Kidney (tissue), 14 donors: Measurements from ENCODE around the gene UBXN10. TPM values are rescaled to one million over a fixed set of nuclear protein-coding genes. Genes with fewer than 3 reads are reported as not detected.
"Not testable (repeated sequence)": the region's sequence is repeated elsewhere in the genome, so short reads cannot be mapped to it uniquely, and the experiment has no call there.

Experiments
- DNase-seq, 5 donors: peaks; one replicate each; pipeline ENCODE4 v3.0.0-alpha.2; 2013 to 2020
- FAIRE-seq: peaks from 2 replicates; lab custom pipeline; 2012; peaks lifted over from hg19 to GRCh38; lab: Jason Lieb, UNC
- H3K27ac ChIP-seq, 2 donors: one replicate each; pipeline ENCODE4 v1.7.0; 2013; ENCODE audit warnings: low read depth in 2 of 2, low read length in 2 of 2, inconsistent platforms in 1 of 2
- H3K27me3 ChIP-seq: one replicate; pipeline ENCODE4 v1.7.1; 2013; ENCODE audit warnings: low read length, inconsistent platforms; ENCODE audit not compliant: control insufficient read depth, insufficient read depth
- H3K36me3 ChIP-seq, 3 donors: one replicate each; pipeline versions ENCODE4 v1.7.0 to v1.7.1; 2013; ENCODE audit warnings: low read length in 3 of 3, control low read depth in 1 of 3, inconsistent platforms in 1 of 3; ENCODE audit not compliant: insufficient read depth in 3 of 3, control insufficient read depth in 2 of 3
- H3K4me1 ChIP-seq, 3 donors: one replicate each; pipeline versions ENCODE4 v1.7.0 to v1.7.1; 2013; ENCODE audit warnings: low read length in 3 of 3, inconsistent platforms in 1 of 3, low read depth in 1 of 3; ENCODE audit not compliant: control insufficient read depth in 2 of 3, insufficient read depth in 2 of 3
- H3K4me3 ChIP-seq, 3 donors: one replicate each; pipeline versions ENCODE4 v1.7.0 to v1.8.1; 2013; ENCODE audit warnings: low read length in 3 of 3, control low read depth in 1 of 3, inconsistent platforms in 1 of 3
- H3K9ac ChIP-seq, 3 donors: one replicate each; pipeline versions ENCODE4 v1.7.0 to v1.7.1; 2013; ENCODE audit warnings: low read length in 3 of 3, control low read depth in 1 of 3, inconsistent platforms in 1 of 3
- H3K9me3 ChIP-seq, 3 donors: one replicate each; pipeline versions ENCODE4 v1.7.0 to v1.7.1; 2013; ENCODE audit warnings: low read length in 3 of 3, control low read depth in 1 of 3, inconsistent platforms in 1 of 3; ENCODE audit not compliant: control insufficient read depth in 2 of 3, insufficient read depth in 1 of 3
- CTCF ChIP-seq: IDR thresholded peaks from 3 replicates; pipeline ENCODE4 v1.5.1; 2012; ENCODE audit warnings: mild to moderate bottlenecking, moderate library complexity, borderline replicate concordance; ENCODE audit not compliant: insufficient read depth; ENCODE audit errors: extremely low read depth
- intact Hi-C: fragments of 100-400 bp; cut with DNase I; formaldehyde crosslinking; loops from one replicate; pipeline ENCODE4 v1.11.1; 2022
- polyA plus RNA-seq: library from polyadenylated mRNA; stranded (reverse); fragments of 350-450 nt; fragmentation: Illumina TruSeq; extraction: RNeasy Lipid Tissue Mini Kit (QIAGEN cat#74804); gene quantifications from one replicate; pipeline ENCODE4 v1.2.3, GENCODE V29; 2014; ENCODE audit warnings: low read depth, low replicate concordance; ENCODE audit not compliant: insufficient read depth
- total RNA-seq: library from RNA; stranded (reverse); fragmentation: NEBNext Ultra II Directional; extraction: Animal tissue kit (Norgen Biotek cat#: 25700); gene quantifications from one replicate; pipeline ENCODE4 v1.2.1, GENCODE V29; 2021
- donor health status: control.
- donor health status: control.
- donor health status: control.
- donor health status: control.
- donor health status: control.
- donor health status: DM: yes; HTN: yes; CAD: no.
- donor health status: Normal renal cell carcinoma (clear cell type).

UBXN10 gene
- total and polyA plus RNA-seq, 2 donors from 2014 or later, result 2.3 to 12.6 TPM

- no peak for DNase-seq
- H3K9me3 ChIP-seq, result no peaks in the 10 kb centered on the region
- H3K9ac ChIP-seq, result no peak overlapping the region
- FAIRE-seq, result no peak
- peaks cover 0 to 4% (median 3%) of the 10 kb centered on the region in 3 donors for H3K4me1 ChIP-seq
- H3K27ac ChIP-seq, result no peak overlapping the region
- H3K36me3 ChIP-seq, result no peaks in the 10 kb centered on the region
- no peak overlapping the region for H3K4me3 ChIP-seq
- TF ChIP-seq CTCF, result no peak
- intact Hi-C loops, result no loop called here
- no peaks in the 10 kb centered on the region for H3K27me3 ChIP-seq
These were observed 42.5 kb downstream of the UBXN10 start for GRCh38 chr1:20228314-20228825.

GRCh38 chr1:20229171-20229570 lies 43.3 kb downstream of the UBXN10 start:
- no peaks in the 10 kb centered on the region for H3K36me3 ChIP-seq
- H3K27me3 ChIP-seq, result no peaks in the 10 kb centered on the region
- TF ChIP-seq CTCF, result no peak
- H3K9ac ChIP-seq, result no peak overlapping the region
- H3K4me1 ChIP-seq, result peaks cover 0 to 4% (median 3%) of the 10 kb centered on the region in 3 donors
- intact Hi-C loops, result no loop called here
- no peaks in the 10 kb centered on the region for H3K9me3 ChIP-seq
- DNase-seq (no peak), FAIRE-seq (no peak)
- no peak overlapping the region for H3K4me3 ChIP-seq
- H3K27ac ChIP-seq, result no peak overlapping the region

- intact Hi-C loops, FAIRE-seq: not testable (repeated sequence)
- DNase-seq, result peak in 2 of 5 donors; percentile 57 to 68
These were observed 46.7 kb downstream of the UBXN10 start for GRCh38 chr1:20232564-20232963.

GRCh38 chr1:20233394-20233793 lies 47.5 kb downstream of the UBXN10 start:
- no peak for FAIRE-seq
- intact Hi-C loops, result no loop called here
- H3K36me3 ChIP-seq, result no peaks in the 10 kb centered on the region
- no peak overlapping the region for H3K4me3 ChIP-seq
- H3K27me3 ChIP-seq, result no peaks in the 10 kb centered on the region
- peak overlapping the region in 1 of 2 donors; percentile 10 for H3K27ac ChIP-seq
- H3K9ac ChIP-seq, result no peak overlapping the region
- peaks cover 0 to 3% (median 0%) of the 10 kb centered on the region in 3 donors for H3K4me1 ChIP-seq
- TF ChIP-seq CTCF, result no peak
- DNase-seq, result no peak
- no peaks in the 10 kb centered on the region for H3K9me3 ChIP-seq

More at GRCh38 chr1:20232564-20232963, 46.7 kb downstream of the UBXN10 start:
- not testable (repeated sequence) for H3K9me3 ChIP-seq, H3K9ac ChIP-seq, H3K27me3 ChIP-seq, H3K4me3 ChIP-seq, H3K4me1 ChIP-seq, H3K36me3 ChIP-seq
- peak overlapping the region in 1 of 2 donors; percentile 20 for H3K27ac ChIP-seq
